K562 (cell line): ENCODE measurements around the gene THSD8. TPM values are rescaled to one million over a fixed set of nuclear protein-coding genes. Genes with fewer than 3 reads are reported as not detected.

ENCODE experiments used
- ARHGAP35 ChIP-seq: fragments of 450-650 bp; IDR thresholded peaks from 2 replicates; pipeline ENCODE4 v1.6.1; 2018; ENCODE audit not compliant: partially characterized antibody
- ATF2 ChIP-seq: sonication (generic); formaldehyde crosslinking; IDR thresholded peaks from 2 replicates; pipeline ENCODE4 v1.8.1; 2022; ENCODE audit warnings: missing genetic modification reagents
- CBFA2T3 ChIP-seq: fragments of 450-650 bp; IDR thresholded peaks from 2 replicates; pipeline ENCODE4 v1.6.1; 2017
- CGGBP1 ChIP-seq: fragments of 250-450 bp; sonication (Bioruptor Pico); IDR thresholded peaks from 2 replicates; pipeline ENCODE4 v1.9.0; 2021; ENCODE audit warnings: mild to moderate bottlenecking
- CREB3L1 ChIP-seq: fragments of 450-650 bp; IDR thresholded peaks from 2 replicates; pipeline ENCODE4 v1.6.1; 2014; ENCODE audit warnings: low read depth, mild to moderate bottlenecking, moderate library complexity, borderline replicate concordance
- ELF4 ChIP-seq: fragments of 450-650 bp; formaldehyde crosslinking; IDR thresholded peaks from 2 replicates; pipeline ENCODE4 v1.4.0; 2022; ENCODE audit warnings: missing genetic modification characterization
- LARP7 ChIP-seq: fragments of 450-650 bp; IDR thresholded peaks from 2 replicates; pipeline ENCODE4 v1.6.1; 2016
- MBD2 ChIP-seq: sonication (generic); IDR thresholded peaks from 2 replicates; pipeline ENCODE4 v1.6.1; 2016; ENCODE audit warnings: low read depth, borderline replicate concordance
- POLR2B ChIP-seq: fragments of 450-650 bp; IDR thresholded peaks from 2 replicates; pipeline ENCODE4 v1.6.1; 2018; ENCODE audit warnings: low read depth; ENCODE audit not compliant: partially characterized antibody
- PPARD ChIP-seq: fragments of 250-450 bp; sonication (Bioruptor Pico); IDR thresholded peaks from 2 replicates; pipeline ENCODE4 v1.8.0; 2022; ENCODE audit warnings: inconsistent platforms, mild to moderate bottlenecking, moderate library complexity
- RFX5 ChIP-seq: IDR thresholded peaks from 2 replicates; pipeline ENCODE4 v1.6.1; 2011; ENCODE audit warnings: low read depth, mild to moderate bottlenecking, improper control_type of control experiment, low read length
- TAF7 ChIP-seq: fragments of 450-650 bp; IDR thresholded peaks from 2 replicates; pipeline ENCODE4 v1.6.1; 2016; ENCODE audit warnings: missing genetic modification characterization, missing compliant biosample characterization
- ZNF24 ChIP-seq: fragments of 450-650 bp; IDR thresholded peaks from 2 replicates; pipeline ENCODE4 v1.6.1; 2016
- ZNF407 ChIP-seq: fragments of 450-650 bp; IDR thresholded peaks from 2 replicates; pipeline ENCODE4 v1.6.1; 2016; ENCODE audit warnings: low read depth
- ZNF75A ChIP-seq: fragments of 450-650 bp; formaldehyde crosslinking; IDR thresholded peaks from 2 replicates; pipeline ENCODE4 v1.4.0; 2020; ENCODE audit warnings: mild to moderate bottlenecking
- ZNF766 ChIP-seq: fragments of 200-800 bp; sonication (Bioruptor generic); conservative IDR thresholded peaks from 2 replicates; pipeline ENCODE4 v1.6.1; 2016; ENCODE audit warnings: missing genetic modification characterization, missing compliant biosample characterization
- polyA plus RNA-seq, 8 experiments: library from polyadenylated mRNA; depleted of rRNA in 4 of 8; stranded (reverse) in 5 of 8; unstranded in 3 of 8; fragments of >200 nt; fragmentation: Nextera tagmentation in 2 of 8; fragmentation: Illumina TruSeq in 1 of 8; extraction: Ambion mirVana in 2 of 8; extraction: Trizol in 1 of 8; gene quantifications; 2 replicates each; pipeline versions ENCODE4 v1.2.1 to v1.2.3, GENCODE V29; 2011 to 2014; ENCODE audit warnings: inconsistent platforms in 1 of 8, missing spikeins in 1 of 8
- total RNA-seq, 7 experiments: library from RNA; depleted of rRNA in 6 of 7; stranded (reverse); fragments of >200 nt in 6 of 7; fragmentation: Illumina TruSeq in 2 of 7; extraction: Trizol in 2 of 7; gene quantifications; 2 replicates each; pipeline versions ENCODE4 v1.2.1 to v1.2.3, GENCODE V29; 2011 to 2021; ENCODE audit warnings: low replicate concordance in 1 of 7

Gene THSD8
- total and polyA plus RNA-seq, 9 of the 15 experiments (the other 6 are each of a cell fraction or from before 2014, with no cell fraction given): 8.4 to 42.4 (median 19.9) TPM; not detected in 2

GRCh38 chr19:12806242-12807081 lies 4.6 kb downstream of the THSD8 start, which contains the start of gene RNASEH2A (continued):
- no peak for TF ChIP-seq ZNF407
- TF ChIP-seq ZNF75A (CRISPR knock-in tag): 0 out of 2 replicates have a peak, but pooled peaks have one; percentile 40
- TF ChIP-seq ZNF24: no peak
- peak; percentile 90 for TF ChIP-seq CREB3L1
- no peak for TF ChIP-seq ZNF766 (CRISPR knock-in tag)
- peak; percentile 56; the same call in 1 of the 2 replicates for TF ChIP-seq MBD2
- TF ChIP-seq CGGBP1 (CRISPR knock-in tag): no peak
- TF ChIP-seq TAF7 (tag): peak; percentile 7; the same call in 1 of the 2 replicates
- TF ChIP-seq PPARD (CRISPR knock-in tag): no peak
- peak; percentile 54 for TF ChIP-seq POLR2B
- TF ChIP-seq ATF2 (CRISPR knock-in tag): no peak
- no peak for TF ChIP-seq ELF4 (CRISPR knock-in tag)
- TF ChIP-seq CBFA2T3: no peak; the same call in 1 of the 2 replicates
- TF ChIP-seq LARP7: no peak
- TF ChIP-seq ARHGAP35: peak; percentile 22
- no peak for TF ChIP-seq RFX5
